ENCODE data around the gene ACE2.

Gene ACE2

DNA sequence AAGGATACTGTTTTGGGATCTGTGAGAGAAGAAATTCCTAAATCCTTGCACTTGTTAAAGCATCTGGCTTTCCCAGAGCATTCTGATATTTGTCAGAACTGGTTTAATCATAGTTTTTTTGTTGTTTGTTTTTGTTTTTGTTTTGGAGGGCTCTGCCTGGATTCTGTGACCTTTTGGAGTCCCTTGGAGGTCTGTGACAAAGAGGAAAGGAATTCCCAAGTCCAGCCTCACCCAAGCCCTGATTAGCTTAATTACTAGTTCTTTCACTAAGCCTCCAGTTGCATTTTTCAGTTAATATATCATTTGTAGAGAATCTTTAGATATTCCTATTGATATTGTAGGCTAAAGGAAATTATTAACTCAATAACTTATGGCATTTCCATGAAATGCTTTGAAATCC, 711 bp downstream of the ACE2 start:
- no peaks in the 10 kb centered on the region for H3K27me3 ChIP-seq (replicated peaks; ENCODE audit: insufficient read depth, low read length)
- no peaks in the 10 kb centered on the region for H3K4me1 ChIP-seq (ENCODE audit: low read length)
- H2AFZ ChIP-seq (ENCODE audit: low read length) = no peak overlapping the region

DNA sequence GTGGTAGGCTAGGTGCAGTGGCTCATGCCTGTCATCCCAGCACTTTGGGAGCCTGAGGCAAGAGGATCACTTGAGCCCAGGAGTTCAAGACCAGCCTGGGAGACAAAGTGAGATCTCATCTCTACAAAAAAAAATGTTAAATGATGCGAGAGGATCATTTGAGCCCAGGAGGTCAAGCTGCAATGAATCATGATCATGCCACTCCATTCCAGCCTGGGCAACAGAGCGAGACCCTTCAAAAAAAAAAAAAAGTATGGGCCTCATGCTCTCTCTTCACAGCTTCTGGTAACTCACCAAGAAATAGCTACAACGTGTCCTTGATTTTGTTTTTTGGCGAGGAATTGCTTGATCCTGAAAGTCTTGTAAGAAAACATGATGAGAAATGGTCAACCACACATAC, 1.3 kb downstream of the ACE2 start:
- Histone ChIP-seq H3F3A (ENCODE audit: insufficient read depth, low read length) (no peaks in the 10 kb centered on the region), H3K4me1 (ENCODE audit: low read length) (no peaks in the 10 kb centered on the region), H3K27ac (ENCODE audit: low read length) (no peak overlapping the region), H3K9ac (ENCODE audit: low read length) (no peak overlapping the region), H3K79me2 (ENCODE audit: low read length) (no peaks in the 10 kb centered on the region), H3K4me2 (ENCODE audit: low read depth, low read length) (no peak overlapping the region), H3K27me3 (replicated peaks; ENCODE audit: insufficient read depth, low read length) (no peaks in the 10 kb centered on the region), H3K36me3 (replicated peaks; ENCODE audit: insufficient read depth, low read length) (no peaks in the 10 kb centered on the region), H3K9me3 (replicated peaks; ENCODE audit: insufficient read depth, low read length) (no peaks in the 10 kb centered on the region), H3K9me2 (replicated peaks; ENCODE audit: insufficient read depth, low read length) (no peaks in the 10 kb centered on the region), H3K4me3 (ENCODE audit: low read length) (no peak overlapping the region), H4K20me1 (ENCODE audit: insufficient read depth, low read length) (no peaks in the 10 kb centered on the region), H2AFZ (ENCODE audit: low read length) (no peak overlapping the region)
- DNase-seq = no peak
- TF ChIP-seq, protein P1, sequence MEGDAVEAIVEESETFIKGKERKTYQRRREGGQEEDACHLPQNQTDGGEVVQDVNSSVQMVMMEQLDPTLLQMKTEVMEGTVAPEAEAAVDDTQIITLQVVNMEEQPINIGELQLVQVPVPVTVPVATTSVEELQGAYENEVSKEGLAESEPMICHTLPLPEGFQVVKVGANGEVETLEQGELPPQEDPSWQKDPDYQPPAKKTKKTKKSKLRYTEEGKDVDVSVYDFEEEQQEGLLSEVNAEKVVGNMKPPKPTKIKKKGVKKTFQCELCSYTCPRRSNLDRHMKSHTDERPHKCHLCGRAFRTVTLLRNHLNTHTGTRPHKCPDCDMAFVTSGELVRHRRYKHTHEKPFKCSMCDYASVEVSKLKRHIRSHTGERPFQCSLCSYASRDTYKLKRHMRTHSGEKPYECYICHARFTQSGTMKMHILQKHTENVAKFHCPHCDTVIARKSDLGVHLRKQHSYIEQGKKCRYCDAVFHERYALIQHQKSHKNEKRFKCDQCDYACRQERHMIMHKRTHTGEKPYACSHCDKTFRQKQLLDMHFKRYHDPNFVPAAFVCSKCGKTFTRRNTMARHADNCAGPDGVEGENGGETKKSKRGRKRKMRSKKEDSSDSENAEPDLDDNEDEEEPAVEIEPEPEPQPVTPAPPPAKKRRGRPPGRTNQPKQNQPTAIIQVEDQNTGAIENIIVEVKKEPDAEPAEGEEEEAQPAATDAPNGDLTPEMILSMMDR (IDR thresholded peaks at IDR 0.05; ENCODE audit: low read length) = no peak
- TF ChIP-seq EZH2 (optimal IDR thresholded peaks at IDR 0.05; ENCODE audit: low read depth, low read length) (no peak), EZH2phosphoT487 (IDR thresholded peaks at IDR 0.05; ENCODE audit: low read length) (no peak)

More for the DNA sequence above, 711 bp downstream of the ACE2 start:
- Histone ChIP-seq H3K9me3 (replicated peaks; ENCODE audit: insufficient read depth, low read length) (no peaks in the 10 kb centered on the region), H3K4me3 (ENCODE audit: low read length) (no peak overlapping the region), H3K4me2 (ENCODE audit: low read depth, low read length) (no peak overlapping the region), H3K9ac (ENCODE audit: low read length) (no peak overlapping the region), H3K36me3 (replicated peaks; ENCODE audit: insufficient read depth, low read length) (no peaks in the 10 kb centered on the region), H3K9me2 (replicated peaks; ENCODE audit: insufficient read depth, low read length) (no peaks in the 10 kb centered on the region), H3K79me2 (ENCODE audit: low read length) (no peaks in the 10 kb centered on the region), H4K20me1 (ENCODE audit: insufficient read depth, low read length) (no peaks in the 10 kb centered on the region), H3F3A (ENCODE audit: insufficient read depth, low read length) (no peaks in the 10 kb centered on the region), H3K27ac (ENCODE audit: low read length) (no peak overlapping the region)
- TF ChIP-seq EZH2phosphoT487 (IDR thresholded peaks at IDR 0.05; ENCODE audit: low read length) (no peak), EZH2 (optimal IDR thresholded peaks at IDR 0.05; ENCODE audit: low read depth, low read length) (no peak)
- TF ChIP-seq, protein P1 (IDR thresholded peaks at IDR 0.05; ENCODE audit: low read length) = no peak
- DNase-seq = no peak

DNA sequence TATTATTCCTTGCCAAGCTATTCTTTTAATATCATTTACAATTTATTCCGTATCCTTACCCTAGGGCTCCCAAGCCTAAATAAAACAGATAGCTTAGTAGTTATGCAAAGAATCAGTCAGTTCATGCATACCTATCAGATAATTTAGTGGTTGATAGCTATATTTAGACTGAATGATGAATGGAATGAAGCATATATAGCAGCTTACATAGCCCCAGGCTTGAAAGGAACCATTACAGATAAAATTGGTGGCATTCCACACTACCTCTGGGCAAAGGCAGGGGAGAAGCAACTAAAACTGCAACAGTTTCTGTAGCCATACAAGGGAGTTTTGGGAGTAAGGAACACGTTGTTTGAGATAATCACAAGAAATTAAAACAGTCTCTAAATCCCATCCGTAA, 2.7 kb downstream of the ACE2 start:
- Histone ChIP-seq H3K36me3 (replicated peaks; ENCODE audit: insufficient read depth, low read length) (no peaks in the 10 kb centered on the region), H3K4me3 (ENCODE audit: low read length) (no peak overlapping the region), H2AFZ (ENCODE audit: low read length) (no peak overlapping the region), H3K4me1 (ENCODE audit: low read length) (no peaks in the 10 kb centered on the region), H3K9ac (ENCODE audit: low read length) (no peak overlapping the region), H3K4me2 (ENCODE audit: low read depth, low read length) (no peak overlapping the region), H3K79me2 (ENCODE audit: low read length) (no peaks in the 10 kb centered on the region), H3F3A (ENCODE audit: insufficient read depth, low read length) (no peaks in the 10 kb centered on the region), H3K27ac (ENCODE audit: low read length) (no peak overlapping the region), H3K27me3 (replicated peaks; ENCODE audit: insufficient read depth, low read length) (no peaks in the 10 kb centered on the region), H3K9me2 (replicated peaks; ENCODE audit: insufficient read depth, low read length) (no peaks in the 10 kb centered on the region), H3K9me3 (replicated peaks; ENCODE audit: insufficient read depth, low read length) (no peaks in the 10 kb centered on the region), H4K20me1 (ENCODE audit: insufficient read depth, low read length) (no peaks in the 10 kb centered on the region)
- DNase-seq = no peak
- TF ChIP-seq EZH2phosphoT487 (IDR thresholded peaks at IDR 0.05; ENCODE audit: low read length) (no peak), EZH2 (optimal IDR thresholded peaks at IDR 0.05; ENCODE audit: low read depth, low read length) (no peak)
- TF ChIP-seq, protein P1 (IDR thresholded peaks at IDR 0.05; ENCODE audit: low read length) = no peak

Data from MM.1S (cell line).